ENCODE data around the gene SLC22A14.
"Not testable (repeated sequence)": the region's sequence is repeated elsewhere in the genome, so short reads cannot be mapped to it uniquely, and the experiment has no call there.

The SLC22A14 gene, protein sequence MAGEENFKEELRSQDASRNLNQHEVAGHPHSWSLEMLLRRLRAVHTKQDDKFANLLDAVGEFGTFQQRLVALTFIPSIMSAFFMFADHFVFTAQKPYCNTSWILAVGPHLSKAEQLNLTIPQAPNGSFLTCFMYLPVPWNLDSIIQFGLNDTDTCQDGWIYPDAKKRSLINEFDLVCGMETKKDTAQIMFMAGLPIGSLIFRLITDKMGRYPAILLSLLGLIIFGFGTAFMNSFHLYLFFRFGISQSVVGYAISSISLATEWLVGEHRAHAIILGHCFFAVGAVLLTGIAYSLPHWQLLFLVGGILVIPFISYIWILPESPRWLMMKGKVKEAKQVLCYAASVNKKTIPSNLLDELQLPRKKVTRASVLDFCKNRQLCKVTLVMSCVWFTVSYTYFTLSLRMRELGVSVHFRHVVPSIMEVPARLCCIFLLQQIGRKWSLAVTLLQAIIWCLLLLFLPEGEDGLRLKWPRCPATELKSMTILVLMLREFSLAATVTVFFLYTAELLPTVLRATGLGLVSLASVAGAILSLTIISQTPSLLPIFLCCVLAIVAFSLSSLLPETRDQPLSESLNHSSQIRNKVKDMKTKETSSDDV

DNA sequence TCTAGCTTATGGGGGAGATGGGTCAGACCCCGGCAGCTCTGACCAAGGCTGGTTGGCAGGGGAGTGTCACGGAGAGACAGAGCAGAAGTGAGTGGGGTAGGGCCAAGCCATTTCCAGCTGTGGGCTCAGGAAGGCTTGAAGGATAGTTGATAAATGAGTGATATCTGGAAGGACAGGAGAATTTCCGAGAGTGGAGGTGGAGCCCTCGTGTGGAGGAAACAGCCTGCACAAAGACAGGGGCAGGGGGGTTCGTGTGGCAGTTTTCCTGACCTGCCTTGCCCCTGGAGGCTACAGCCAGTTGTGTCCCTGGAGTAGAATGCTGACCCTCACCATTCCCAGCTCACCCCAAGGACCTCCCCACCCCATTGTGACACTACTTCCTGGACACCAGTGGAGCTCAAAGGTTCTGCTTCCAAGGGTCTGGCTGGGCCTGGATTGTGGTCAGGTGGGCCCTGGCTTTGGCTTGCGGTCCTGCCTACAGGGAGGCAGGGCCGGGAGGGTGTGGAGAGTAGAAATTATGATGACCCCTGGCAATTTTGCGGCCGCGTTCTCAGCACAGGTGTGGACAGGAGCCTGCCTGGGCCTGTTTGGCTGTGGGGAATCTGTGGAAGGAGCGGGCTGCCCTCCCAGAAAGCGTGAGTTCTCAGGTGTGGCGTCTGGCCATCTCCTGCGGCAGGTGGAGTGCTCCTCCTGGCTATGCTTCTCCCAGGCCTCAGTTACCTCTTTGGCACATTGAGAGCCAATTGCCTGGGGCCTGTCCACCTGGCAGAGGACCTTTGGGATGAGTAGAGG is at the start of gene SLC22A14:
TSS of gene SLC22A14 (plus strand) at position 400 of the 792 bp plus-strand sequence. CDS start 23,733 bp downstream, outside the sequence.
- DNase-seq (ENCODE audit: low read depth), result no peak

DNA sequence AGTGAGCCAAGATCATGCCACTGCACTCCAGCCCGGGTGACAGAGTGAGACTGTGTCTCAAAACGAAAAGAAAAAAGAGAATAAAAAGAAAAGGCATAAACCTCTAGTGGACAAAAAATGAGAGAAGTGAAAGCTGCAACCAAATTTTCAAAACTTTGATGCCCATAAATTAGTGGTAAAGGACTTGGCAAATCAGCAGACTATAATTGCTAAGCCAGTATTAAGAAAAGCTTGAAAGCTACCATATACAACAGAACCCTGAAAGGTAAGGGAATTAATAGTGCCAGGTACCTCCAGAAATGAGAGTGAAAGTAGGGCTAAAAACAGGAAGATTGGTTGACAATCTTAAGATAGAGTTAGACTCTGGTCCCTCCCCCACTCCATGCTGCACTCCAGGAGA is 49.4 kb upstream of the SLC22A14 start:
- no peak for DNase-seq (ENCODE audit: low read depth)

DNA sequence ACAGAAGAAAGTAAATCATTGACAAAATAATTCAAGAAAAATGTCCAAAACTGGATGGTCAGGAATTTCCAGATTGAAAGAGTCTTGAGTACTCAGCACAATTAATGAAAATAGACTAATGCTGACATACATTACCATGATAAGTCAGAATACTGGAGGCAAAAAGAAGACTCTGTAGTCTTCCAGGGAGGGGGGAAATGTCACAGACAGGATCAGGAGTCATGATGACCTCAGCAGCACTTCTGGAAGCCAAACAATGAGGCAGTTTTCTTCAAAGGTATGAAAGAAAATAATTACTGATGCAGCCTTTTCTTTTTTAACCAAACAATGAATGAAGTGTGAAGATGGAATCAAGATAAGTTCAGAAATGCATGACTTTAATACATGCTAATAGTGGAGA is 46.6 kb upstream of the SLC22A14 start:
- DNase-seq (ENCODE audit: low read depth), result no peak

DNA sequence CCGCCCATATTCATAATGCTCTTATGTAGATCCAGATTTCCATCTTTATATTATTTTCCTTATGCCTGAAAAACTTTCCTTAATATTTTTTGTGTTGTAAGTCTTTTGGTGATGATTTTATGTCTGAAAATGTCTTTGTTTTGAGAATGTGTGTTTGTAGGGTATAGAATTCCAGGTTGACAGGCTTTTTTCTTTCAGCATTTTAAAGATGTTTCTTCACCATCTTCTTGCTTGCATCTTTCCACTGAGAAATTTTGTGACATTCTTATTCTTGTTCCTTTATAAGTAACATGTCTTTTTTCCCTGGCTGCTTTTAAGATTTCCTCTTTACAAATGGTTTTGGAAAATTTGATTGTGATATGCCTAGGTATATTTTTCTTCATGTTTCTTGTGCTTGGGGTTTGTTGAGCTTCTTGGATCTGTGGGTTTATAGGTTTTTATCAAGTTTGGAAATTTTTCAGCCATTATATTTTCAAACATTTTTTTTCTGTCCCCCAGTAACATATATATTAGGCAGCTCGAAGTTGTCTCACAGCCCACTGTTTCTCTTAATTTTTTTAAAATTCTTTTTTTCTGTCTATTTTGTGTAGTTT is 43.6 kb upstream of the SLC22A14 start:
- DNase-seq (ENCODE audit: low read depth), result no peak

DNA sequence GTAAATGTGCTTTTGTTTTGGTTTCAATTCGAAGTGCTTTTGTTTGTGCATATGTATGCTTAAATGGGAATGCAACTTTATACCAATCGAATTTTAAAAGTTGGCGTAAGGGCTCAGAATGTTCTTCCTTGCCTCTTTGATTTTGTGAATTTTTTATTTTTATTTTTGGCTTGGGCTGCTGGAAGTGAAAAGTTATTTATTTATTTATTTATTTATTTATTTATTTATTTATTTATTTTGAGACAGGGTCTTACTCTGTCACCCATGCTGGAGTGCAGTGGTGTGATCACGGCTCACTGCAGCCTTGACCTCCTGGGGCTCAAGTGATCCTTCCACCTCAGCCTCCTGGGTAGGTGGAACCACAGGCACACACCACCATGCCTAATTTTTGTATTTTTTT is 39.3 kb upstream of the SLC22A14 start:
- not testable (repeated sequence) for DNase-seq (ENCODE audit: low read depth)

DNA sequence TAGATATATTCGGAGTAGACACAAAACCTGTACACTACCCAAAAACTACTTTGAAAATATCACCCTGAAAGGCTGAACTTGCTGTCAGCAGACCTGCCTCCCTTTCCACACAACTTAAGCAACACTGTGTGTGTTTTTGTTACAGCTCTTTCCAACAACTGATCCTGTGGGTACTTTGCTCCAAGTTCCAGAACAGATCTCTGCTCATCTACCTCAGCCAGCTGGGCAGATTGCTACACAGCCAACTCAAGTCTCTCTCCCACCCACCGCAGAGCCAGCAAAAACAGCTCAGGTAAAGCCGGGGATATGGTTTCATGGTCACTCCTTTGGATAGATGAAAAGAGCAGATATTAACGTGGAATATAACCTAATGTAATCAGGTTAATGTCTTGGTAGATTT is 36.2 kb upstream of the SLC22A14 start:
- no peak for DNase-seq (ENCODE audit: low read depth)

DNA sequence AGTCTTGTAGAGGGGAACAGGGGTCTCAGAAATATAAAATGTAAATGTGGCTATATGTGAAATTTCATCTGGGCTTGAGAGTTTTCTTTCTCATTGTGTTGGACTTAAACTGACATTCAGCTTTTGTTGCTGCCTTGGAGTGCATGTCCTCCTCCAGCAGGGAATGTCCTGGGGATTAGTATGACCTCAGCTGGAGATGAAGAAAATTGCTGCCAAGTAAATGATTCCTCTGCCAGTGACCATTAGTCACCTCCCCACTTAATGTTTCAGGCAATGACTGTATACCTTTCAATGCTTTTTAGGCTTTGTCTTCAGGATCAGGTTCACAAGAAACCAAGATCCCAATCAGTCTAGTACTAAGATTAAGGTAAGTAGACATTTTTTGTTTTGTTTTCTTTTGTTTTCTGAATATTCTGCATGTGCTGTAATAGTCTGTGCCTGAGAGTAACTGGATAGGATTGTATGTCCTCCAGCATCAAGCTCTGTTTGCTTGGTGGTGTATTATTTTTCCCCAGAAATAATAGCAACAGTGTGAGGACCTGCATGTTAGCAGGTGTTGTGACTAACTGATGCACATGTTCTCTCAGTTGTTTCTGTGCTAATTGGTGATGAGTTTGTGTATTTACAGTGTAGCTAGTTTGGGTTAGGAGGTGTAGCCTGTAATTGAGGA is 34.6 kb upstream of the SLC22A14 start:
- DNase-seq (ENCODE audit: low read depth), result peak; percentile 92

DNA sequence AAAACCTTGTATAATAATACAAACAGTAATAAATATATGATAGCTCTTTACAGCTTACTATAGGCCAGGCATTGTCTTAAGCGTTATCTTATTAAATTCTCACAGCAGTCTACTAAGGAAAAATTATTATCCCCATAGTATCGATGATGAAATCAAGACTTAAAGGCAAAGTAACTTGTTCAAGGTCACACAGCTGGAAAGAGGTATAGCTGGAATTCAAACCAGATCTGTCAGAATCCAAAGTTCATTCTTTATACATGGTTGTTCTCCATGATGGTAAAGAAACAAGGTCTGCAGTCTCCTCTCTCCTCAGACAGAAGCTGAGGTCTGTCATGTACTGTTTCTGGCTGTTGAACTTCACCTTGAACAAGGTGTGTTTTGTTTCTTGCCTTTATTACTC is 31.9 kb upstream of the SLC22A14 start:
- no peak for DNase-seq (ENCODE audit: low read depth)

DNA sequence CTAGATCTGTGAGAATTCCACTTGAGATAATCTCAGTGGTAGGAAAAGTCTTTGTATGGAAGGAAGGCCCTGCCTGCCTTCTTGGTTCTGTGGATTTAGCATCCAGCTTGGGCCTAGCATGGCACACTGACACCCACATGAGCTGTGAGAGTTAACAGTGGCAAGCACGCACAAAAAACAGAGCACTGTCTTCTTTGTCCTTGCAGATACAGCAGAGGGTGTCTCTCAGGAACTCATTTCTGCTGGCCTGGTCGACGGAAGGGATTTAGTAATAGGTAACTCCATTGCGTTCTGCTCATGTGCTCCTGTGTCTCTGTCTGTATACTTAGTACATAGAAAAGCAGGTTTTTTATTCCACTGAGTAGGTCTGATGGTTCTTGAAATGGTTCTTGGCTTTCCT is 30.9 kb upstream of the SLC22A14 start:
- DNase-seq (ENCODE audit: low read depth), result no peak

DNA sequence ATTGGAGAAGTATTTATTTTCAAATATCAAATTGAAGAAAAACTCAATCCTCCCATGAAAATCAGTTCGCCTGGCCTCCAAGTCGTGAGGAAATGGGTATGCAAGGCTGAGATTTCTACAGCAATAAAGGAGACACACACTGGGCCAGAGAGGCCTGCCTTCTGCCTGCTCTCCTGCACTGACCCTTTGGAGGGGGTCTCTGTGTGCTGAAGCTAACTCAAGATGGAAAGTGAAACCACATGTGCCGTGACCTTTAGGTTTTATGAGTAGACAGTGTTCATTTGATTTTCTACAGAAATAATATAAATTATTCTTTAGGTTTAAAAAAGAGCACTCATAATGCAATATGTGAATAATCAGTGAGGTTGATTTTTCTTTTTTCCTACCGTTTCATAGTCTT is 28.4 kb upstream of the SLC22A14 start:
- DNase-seq (ENCODE audit: low read depth), result no peak

DNA sequence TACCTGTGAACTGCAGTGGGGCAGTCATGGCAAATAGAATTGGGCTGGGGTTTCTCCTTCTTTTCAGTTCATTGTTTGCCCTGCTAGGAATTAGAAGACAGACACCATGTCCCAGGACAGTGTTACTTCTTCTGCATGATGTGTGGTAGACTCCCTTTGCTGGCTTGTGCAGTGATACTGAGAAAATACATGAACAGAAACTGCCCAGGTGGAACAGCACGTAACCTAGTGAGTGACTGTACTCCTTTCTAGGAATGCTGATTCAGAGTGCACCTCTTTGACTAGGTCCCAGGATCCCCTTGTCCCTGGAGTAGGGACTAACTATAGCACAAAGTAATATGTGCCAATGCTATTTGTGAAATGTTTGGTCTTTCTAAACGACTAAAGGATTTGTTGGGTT is 27.2 kb upstream of the SLC22A14 start:
- no peak for DNase-seq (ENCODE audit: low read depth)

DNA sequence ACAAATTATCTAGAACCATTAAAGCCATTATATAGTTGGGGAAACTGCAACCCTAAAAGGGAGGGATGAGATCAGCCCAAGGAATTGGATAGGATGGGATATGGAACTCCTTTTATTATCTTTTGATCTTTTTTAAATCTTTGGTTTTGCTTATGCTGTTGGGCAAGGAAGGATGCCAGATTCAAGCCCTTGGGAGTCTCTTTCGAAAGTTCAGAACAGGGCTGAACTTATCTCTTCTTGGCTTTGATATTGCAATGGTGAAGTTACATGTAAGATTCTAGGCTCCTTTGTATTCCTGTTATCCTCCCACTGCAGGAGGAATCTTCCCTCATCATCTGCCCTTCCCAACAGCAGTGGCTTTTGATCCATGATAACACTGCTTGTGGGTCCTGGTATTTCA is 26.5 kb upstream of the SLC22A14 start:
- DNase-seq (ENCODE audit: low read depth), result peak; percentile 30

DNA sequence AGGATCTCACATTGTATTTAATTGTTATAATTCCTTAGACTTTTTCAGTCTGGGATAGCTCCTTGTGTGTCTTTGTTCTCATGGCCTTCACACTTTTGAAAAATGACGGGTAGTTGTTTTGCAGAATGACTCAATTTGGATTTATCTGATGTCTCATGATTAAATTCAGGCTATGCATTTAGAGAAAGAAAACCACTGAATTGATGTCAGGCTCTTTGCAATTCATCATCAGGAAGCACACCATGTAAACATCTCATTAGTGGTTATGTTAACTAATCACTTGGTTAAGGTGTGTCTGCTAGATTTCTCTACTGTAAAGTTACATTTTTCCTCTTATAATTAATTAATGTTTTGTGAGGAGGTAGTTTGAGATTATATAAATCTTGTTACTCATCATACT is 24.5 kb upstream of the SLC22A14 start:
- no peak for DNase-seq (ENCODE audit: low read depth)

DNA sequence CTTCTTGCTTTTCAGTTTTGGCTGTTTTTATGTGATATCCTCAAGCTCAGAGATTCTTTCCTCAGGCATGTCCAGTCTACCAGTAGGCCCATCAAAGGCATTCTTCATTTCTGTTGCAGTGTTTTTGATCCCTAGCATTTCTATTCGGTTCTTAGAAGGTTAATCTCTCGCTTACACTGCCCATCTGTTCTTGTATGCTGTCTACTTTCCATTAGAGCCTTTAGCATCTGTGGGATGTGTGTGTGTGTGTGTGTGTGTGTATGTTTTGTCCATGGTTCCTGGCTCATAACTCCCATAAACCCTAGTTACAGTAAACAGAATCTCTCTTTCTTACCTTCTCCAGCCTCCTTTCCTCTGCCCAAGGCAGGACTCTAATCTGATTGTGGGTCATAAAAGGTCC is 21.6 kb upstream of the SLC22A14 start:
- no peak for DNase-seq (ENCODE audit: low read depth)

DNA sequence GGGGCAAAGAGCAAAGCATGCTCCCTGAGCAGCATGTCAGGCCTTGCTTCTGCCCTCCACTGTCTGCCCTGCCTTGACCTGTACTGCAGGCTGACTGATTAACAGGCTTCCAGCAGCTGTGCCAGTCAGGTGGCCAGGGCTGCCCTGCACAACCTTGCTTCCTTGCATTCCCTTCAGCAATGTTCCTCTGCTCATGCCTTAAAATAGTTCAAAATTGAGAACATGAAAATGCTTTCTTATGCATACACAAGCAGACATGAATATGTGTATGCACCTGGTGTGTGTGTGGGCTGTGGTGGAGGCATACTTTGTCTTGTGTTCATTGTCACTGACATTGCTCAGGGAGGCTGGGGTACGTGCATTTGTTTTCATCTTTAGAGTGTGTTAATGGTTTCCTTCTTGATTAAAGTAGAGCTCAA is 17.7 kb upstream of the SLC22A14 start:
- no peak for DNase-seq (ENCODE audit: low read depth)

DNA sequence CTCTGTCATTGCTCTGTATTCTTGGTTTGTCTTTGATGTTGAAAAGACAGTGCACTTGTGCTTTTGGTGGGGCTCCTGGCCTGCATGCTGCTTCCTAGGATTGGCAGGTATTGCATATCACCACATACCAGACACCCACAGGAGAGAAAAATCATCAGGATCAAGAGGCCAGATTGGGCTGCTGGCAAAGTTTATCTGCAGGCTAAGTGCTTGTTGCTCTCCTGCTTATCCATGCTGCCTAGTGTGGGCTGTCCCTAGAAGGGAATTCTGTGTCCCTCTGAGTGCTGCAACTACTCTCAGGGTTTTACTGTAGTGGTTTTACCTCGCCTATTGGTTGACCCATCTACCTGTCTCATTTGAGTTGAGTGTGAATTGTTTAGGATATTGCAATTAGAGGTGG is 17.3 kb upstream of the SLC22A14 start:
- no peak for DNase-seq (ENCODE audit: low read depth)

DNA sequence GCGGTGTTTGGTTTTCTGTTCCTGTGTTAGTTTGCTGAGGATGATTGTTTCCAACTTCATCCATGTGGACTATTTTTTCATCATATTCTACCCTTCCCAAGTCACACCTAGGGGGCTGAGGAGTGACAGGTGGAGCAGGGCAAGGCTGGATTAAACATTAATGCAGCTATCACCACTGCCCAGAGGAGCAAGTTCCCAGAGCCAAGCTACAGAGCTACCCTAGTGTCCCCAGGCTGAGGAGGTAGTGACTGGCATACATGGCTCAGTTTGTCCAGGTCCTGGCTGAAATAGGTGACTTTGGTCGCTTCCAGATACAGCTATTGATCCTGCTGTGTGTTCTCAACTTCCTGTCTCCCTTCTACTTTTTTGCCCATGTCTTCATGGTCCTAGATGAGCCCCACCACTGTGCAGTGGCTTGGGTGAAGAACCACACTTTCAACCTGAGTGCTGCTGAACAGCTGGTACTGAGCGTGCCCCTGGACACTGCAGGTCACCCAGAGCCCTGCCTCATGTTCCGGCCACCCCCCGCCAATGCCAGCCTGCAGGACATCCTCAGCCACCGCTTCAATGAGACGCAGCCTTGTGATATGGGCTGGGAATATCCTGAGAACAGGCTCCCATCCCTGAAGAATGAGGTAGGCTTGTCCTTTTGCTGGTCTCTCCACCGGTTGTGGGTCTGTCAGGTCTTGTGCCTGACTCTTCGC is 16.3 kb upstream of the SLC22A14 start, which contains the start of gene SLC22A13:
TSS of gene SLC22A13 (plus strand) at position 209 of the 704 bp plus-strand sequence. CDS start at position 258, 49 bp downstream.
- DNase-seq (ENCODE audit: low read depth), result no peak

DNA sequence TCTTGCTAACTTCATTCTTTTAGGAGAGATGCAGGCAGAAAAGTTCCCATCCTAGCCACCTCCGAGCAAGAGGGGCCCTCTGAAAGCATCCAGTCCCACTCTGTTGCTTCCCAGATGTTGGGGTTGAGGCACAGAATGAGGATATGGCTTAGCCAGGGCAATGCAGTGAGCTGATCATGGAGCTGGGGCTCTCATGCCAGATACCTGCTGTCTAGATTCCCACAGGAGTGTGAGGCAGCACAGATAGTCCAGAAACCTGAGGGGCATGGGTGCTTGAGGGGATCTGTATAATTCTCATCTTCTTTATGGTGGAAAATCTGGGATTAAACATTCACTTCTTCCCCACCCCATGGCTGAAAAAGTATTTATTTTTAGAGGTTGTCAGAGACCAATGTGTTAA is 15.3 kb upstream of the SLC22A14 start:
- no peak for DNase-seq (ENCODE audit: low read depth)

DNA sequence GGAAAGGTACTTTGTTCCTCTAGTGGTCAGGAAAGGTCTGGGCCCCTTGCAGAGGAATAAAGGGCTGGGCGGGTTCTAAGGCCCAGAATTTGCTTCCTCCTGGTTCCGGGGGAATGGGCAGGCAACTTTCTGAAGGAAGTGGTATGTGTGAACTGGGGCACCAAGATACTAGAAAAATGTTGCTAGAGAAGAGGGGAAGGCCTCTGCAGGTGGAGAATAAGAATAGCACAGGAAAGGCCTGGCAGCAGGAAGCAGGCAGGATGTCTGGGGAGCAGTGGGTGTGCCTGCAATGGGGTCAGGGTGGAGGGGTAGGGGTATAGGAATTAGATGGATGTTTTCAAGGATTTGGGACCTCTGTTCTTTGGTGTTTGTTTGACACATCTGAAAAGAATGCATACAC is 14.4 kb upstream of the SLC22A14 start:
- no peak for DNase-seq (ENCODE audit: low read depth)

DNA sequence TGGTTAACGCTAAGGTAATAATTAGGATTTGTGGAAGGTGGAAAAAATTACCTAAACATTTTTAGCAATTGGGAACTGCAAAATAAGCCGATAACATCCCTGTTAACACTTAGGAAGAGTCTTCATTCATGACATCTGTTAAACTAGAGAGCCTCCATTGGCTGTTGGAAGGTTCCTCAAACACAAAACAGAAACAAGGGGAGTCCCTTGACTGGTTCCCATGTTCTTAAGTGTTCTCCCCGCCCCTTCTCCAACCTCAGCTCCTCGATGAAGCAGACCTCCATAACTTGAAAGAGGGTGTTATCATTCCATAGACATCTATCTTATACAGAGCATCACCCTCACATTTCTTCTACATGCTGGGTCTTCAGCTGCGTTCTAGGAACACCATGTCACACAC is 14.0 kb upstream of the SLC22A14 start:
- DNase-seq (ENCODE audit: low read depth), result no peak

DNA sequence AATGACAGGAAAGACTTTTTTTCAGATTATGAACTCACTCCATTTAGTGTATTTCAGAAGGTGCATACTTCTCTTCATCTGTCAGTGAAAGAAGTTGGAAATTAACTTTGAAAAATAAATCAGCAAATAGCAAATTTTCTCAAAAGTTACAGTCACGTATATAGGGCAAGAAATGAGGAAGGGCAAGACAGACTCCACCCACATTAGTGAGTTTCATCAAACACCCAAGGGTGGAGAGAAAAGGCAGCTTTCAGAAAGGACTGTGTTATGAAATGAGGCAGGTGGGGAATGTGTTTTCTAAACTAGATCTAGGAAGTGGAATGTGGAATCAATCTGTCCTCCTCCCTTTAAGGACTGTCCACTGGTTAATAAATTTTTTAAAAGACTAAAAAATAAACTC is 13.6 kb upstream of the SLC22A14 start:
- DNase-seq (ENCODE audit: low read depth), result no peak
